Lower leg skin (tissue), 4 donors: Measurements from ENCODE around the gene ZNF592. TPM values are rescaled to one million over a fixed set of nuclear protein-coding genes. Genes with fewer than 3 reads are reported as not detected.
A peak's percentile ranks its signal among the peaks of the same experiment; 100 is the strongest.

ENCODE experiments used
- DNase-seq, 2 donors: peaks; one replicate each; pipeline ENCODE4 v3.0.0-alpha.2; 2019; ENCODE audit warnings: low spot score in 2 of 2
- H3K4me3 ChIP-seq: fragments of 200-600 bp; sonication (generic); 2 replicates; pipeline ENCODE4 v1.5.1; 2017; ENCODE audit warnings: mild to moderate bottlenecking, low read depth; ENCODE audit not compliant: poor library complexity, severe bottlenecking
- CTCF ChIP-seq, 3 donors: fragments of 450-650 bp; IDR thresholded peaks; one replicate each; pipeline ENCODE4 v1.5.1; 2016; ENCODE audit warnings: antibody characterized with exemption in 3 of 3, mild to moderate bottlenecking in 3 of 3, moderate library complexity in 2 of 3
- POLR2A ChIP-seq, 2 donors: fragments of 450-650 bp; IDR thresholded peaks; one replicate each; pipeline ENCODE4 v1.6.1; 2016 to 2017; ENCODE audit warnings: antibody characterized with exemption in 2 of 2, mild to moderate bottlenecking in 1 of 2, moderate library complexity in 1 of 2
- WGBS, 2 donors: methylation state at CpG; one replicate each; pipeline ENCODE4 v1.1.5; 2018; 5-methylcytosine and 5-hydroxymethylcytosine counted together
- intact Hi-C: fragments of 100-400 bp; cut with DNase I; formaldehyde crosslinking; loops from one replicate; pipeline ENCODE4 v1.15.0; 2023; ENCODE audit warnings: low total_unique reads
- total RNA-seq, 4 donors: library from RNA; depleted of rRNA; stranded (reverse); fragments of >200 nt; gene quantifications; one replicate each; pipeline ENCODE4 v1.1.0, GENCODE V29; 2016

The ZNF592 gene
- total RNA-seq, 4 donors from 2014 or later: 15.8 to 25.5 (median 21.1) TPM

GRCh38 chr15:84813931-84814330, 65.5 kb downstream of the ZNF592 start:
- DNase-seq: peak in 1 of 2 donors; percentile 52
- no peak overlapping the region for H3K4me3 ChIP-seq
- TF ChIP-seq POLR2A (IDR thresholded peaks at IDR 0.05): no peak
- no peak for TF ChIP-seq CTCF (IDR thresholded peaks at IDR 0.05)
- 71 to 88% methylated on average over 1 of the region's 1 CpG for WGBS, 2 donors
- intact Hi-C loops: no loop called here

GRCh38 chr15:84814916-84815315, 66.5 kb downstream of the ZNF592 start:
- no peak overlapping the region for H3K4me3 ChIP-seq
- TF ChIP-seq CTCF (IDR thresholded peaks at IDR 0.05): no peak
- no peak for TF ChIP-seq POLR2A (IDR thresholded peaks at IDR 0.05)
- DNase-seq: peak in 1 of 2 donors; percentile 58
- 86 to 90% methylated on average over 10 of the region's 10 CpGs for WGBS, 2 donors
- intact Hi-C loops: no loop called here

- peak in 1 of 2 donors; percentile 84 for DNase-seq
- no peak for TF ChIP-seq POLR2A (IDR thresholded peaks at IDR 0.05)
- TF ChIP-seq CTCF (IDR thresholded peaks at IDR 0.05): no peak
- H3K4me3 ChIP-seq: no peak within 1 kb of the TSS
- intact Hi-C loops: no loop called here
- 32 to 37% methylated on average over 35 to 38 of the region's 63 CpGs for WGBS, 2 donors
These were observed 68.5 kb downstream of the ZNF592 start, which contains the start of gene ALPK3 for GRCh38 chr15:84816694-84817465. TSS of gene ALPK3 (plus strand) at chr15:84817356. CDS start at chr15:84817453, 97 bp downstream.

- H3K4me3 ChIP-seq: no peak overlapping the region
- no peak for TF ChIP-seq POLR2A (IDR thresholded peaks at IDR 0.05)
- TF ChIP-seq CTCF (IDR thresholded peaks at IDR 0.05): no peak
- DNase-seq: peak in 1 of 2 donors; percentile 76
- intact Hi-C loops: no loop called here
- 86 to 95% methylated on average over 2 to 4 of the region's 27 CpGs for WGBS, 2 donors
These were observed 69.2 kb downstream of the ZNF592 start for GRCh38 chr15:84817466-84818081.

GRCh38 chr15:84818261-84819131, 70.1 kb downstream of the ZNF592 start:
- intact Hi-C loops: no loop called here
- H3K4me3 ChIP-seq: no peak overlapping the region
- TF ChIP-seq CTCF (IDR thresholded peaks at IDR 0.05) (no peak), POLR2A (IDR thresholded peaks at IDR 0.05) (no peak)
- WGBS, 2 donors: 72 to 74% methylated on average over 9 of the region's 9 CpGs
- DNase-seq: peak in 1 of 2 donors; percentile 77
